Activated CD4-positive, alpha-beta T cell treated with anti-CD3 and anti-CD28 coated beads for 1 hour (primary cell): ENCODE results near the gene MED1.
"Not testable (repeated sequence)": the region's sequence is repeated elsewhere in the genome, so short reads cannot be mapped to it uniquely, and the experiment has no call there.

Source experiments
- DNase-seq: peaks from one replicate; pipeline ENCODE4 v3.0.0-alpha.2; 2020

The MED1 gene

DNA sequence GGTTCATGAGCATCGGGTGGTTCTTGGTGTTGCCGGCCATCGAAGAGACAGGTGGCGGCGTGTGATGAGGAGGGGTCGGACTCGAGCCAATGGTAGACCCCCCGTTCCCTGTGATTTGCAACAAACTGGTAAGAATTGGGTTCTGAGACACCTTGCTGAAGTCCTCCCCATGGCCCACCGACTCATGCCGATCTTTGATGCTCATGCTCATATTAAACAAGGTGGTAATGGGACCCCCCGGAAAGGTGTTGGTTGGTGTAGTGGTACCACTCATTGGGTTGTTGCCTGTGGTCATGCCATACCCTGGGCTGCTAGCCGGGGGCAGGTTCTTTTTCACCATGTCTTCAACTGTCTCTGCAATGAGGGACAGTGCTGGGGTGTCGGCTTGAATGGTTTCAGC lies 40.8 kb downstream of the MED1 start:
- no peak for DNase-seq

GRCh38 chr17:39408360-39408759 lies 42.7 kb downstream of the MED1 start:
- no peak for DNase-seq

GRCh38 chr17:39406951-39407350 lies 44.1 kb downstream of the MED1 start:
- DNase-seq: no peak

DNA sequence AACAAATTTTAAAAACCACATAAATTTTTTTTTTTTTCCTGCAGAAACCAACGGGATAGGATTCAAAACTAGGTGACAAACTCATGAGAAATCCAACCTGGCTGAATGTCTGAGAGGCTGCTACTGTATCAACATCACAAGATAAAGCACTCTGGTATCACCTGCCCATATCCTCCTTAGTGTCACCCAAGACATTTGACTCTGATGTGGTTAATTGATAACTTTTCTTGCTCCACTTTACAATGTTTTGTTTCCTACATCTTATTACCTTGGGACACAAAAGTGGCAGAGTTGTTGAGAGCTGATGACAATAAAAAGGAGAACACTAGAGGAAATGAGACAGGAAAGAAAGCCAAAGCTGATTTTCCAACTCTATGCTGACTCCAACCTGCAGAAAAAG lies 45.6 kb downstream of the MED1 start:
- no peak for DNase-seq

DNA sequence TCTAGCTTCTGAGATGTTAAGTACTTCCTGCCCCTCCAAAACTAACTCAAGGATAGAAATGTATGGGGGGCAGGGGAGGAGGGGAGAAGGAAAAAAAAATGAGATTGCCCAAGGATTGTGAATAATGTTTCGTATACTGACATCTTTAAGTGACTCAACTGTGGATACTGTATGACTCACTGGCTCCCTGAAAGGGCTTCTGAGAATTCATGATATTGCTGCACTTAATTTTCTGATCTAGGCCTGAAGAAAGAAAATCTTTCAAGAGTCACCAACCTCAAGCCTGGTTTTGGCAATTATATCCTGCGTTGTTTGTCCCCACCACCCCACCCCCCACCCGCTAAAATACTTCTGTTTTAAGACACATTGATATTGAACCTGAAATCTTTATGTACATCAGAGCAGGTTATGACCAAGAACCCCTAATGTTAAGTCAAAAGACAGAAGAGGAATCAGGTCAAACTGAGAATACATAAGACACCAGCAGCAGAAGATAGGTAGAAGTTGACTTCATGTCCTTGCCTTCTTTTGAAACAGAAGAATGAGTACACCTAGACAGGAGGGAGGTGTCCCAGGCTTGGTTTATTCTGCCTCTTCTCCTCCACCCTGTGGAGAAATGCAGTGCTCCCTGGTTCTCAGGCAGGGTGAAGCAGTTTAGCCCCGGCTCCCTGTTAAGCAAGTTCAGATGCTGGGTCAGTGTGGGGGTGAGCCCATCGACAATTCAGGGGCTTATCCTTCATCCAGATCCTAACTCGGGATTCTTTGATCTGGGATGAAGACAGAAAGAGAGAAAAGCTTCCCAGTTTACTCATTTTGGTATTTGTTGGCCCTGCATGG lies 46.3 kb downstream of the MED1 start:
- DNase-seq: no peak

DNA sequence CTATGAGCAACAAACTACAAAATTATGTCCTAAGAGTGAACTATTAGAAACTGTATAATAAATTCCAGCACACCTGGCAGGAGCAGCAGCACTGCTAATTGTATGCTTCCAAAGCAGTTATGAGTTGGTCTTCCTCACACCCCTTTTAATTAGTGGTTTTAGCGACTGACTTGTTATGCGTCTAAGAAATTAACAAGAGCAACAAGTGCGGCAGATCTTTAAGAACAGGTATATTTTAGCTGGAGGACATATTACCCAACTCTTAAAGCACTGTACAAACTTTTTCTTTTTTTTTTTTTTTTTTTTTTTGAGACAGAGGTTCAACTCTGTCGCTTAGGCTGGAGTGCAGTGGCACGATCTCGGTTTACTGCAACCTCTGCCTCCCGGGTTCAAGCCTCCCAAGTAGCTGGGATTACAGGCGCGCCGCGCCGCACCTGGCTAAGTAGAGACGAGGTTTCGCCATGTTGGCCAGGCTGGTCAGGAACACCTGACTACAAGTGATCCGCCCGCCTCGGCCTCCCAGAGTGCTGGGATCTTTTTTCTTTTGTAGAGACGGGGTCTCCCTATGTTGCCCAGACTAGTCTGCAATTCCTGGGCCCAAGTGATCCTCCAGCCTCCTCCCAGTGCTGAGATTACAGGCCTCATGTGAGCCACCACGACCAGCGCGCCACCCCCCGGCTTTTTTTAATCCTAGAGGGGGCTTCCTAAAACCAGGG lies 48.0 kb downstream of the MED1 start:
- no peak for DNase-seq

GRCh38 chr17:39402244-39402889 lies 48.7 kb downstream of the MED1 start:
- peak; percentile 73 for DNase-seq

GRCh38 chr17:39401412-39402243 lies 49.4 kb downstream of the MED1 start, which contains the start of gene FBXL20:
Gene FBXL20 (minus strand): TSS chr17:39401626. CDS start chr17:39401402, 224 bp downstream.
- DNase-seq: peak; percentile 89

DNA sequence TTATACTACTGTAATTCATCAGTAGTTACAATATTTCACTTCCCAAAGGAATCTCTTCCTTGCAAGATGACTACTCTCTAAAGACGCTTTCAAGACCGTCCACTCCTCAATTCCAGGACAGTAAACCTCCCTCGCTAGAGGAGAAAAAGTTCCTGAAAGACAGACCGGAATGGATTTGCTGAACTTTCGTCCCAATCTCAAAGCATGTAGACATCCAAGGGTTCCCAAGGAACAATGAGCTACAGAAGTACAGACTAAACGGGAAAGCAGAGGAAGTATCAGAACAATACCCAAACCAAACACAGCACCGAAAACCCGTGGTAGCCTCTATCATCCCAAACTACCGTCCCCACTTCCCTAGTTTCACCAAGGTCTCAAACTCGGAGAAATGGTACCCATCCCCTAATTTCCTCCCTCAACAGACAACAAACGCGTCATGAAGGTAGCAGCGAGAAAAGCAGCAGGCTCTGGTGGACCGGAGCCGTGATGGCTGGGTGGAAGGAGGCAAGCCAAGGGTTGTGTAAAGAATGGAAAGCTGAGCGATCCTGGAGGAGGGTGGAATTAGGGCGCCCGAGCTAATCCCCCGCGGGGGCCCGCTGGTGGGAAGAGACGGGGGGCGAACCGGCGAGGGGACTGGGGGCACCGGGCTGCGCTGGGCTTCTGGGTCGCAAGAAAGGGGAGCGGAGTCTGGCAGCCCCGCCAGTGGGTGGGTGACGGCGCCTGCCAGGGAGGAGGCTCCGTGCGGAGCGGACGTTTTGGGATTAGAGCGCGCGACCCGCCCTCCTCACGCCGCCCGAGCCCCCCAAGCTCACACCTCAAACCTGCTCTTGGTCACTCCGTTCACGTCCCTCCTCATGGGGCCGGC lies 50.3 kb downstream of the MED1 start:
- DNase-seq: no peak

DNA sequence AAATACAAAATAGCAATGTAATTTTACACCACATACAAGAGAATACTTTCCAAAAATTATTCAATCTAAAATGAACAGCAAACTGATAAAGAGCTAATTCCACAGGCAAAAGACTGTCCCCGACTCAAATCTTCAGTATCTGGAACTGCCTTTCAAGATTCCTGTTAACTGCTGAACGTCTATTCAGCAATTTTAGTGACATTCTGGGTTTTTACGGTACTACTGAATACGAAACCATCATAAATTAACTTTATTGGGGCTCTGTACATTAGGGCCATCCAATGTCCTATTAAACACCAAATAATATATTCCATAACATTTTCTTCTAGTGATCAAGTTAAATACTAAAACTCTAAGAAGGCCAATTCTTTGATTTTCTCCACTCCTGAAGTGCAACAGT lies 51.3 kb downstream of the MED1 start:
- DNase-seq: no peak

DNA sequence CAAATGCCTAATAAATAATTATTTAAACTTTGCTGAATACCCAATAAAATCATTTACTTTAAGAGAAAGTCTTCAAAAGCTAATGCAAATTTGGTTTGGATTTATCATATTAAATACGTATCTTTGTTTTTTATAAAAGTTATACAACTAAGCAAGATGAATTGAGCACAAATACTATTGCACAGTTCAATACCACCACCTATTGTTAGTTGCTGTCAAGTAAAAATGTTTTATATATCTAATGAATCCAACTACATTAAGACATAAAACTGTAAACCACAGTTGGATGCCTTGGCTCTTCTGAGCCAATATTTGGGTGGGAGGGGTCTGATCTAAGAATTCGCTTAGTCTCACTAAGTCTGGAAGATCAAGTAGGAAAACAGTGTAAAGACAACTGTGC lies 57.3 kb downstream of the MED1 start:
- DNase-seq: no peak

DNA sequence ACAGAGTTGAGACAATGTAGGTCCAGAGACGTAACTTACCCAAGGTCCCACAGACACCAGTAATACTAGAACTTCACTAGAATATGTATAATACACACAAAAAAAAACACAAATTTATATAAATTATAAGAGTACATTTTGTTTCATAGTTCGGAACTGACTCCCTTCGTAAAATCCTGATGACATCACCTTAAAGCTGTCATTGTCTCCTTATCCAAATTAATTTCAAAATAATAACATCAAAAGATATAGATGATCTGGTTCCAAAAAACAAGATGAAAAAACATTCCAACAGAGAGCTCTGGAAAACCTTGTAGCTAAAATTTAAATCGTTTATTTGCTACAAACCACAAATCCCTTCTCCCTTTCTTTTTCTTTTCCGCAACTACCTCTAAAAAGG lies 59.6 kb downstream of the MED1 start:
- DNase-seq: no peak

DNA sequence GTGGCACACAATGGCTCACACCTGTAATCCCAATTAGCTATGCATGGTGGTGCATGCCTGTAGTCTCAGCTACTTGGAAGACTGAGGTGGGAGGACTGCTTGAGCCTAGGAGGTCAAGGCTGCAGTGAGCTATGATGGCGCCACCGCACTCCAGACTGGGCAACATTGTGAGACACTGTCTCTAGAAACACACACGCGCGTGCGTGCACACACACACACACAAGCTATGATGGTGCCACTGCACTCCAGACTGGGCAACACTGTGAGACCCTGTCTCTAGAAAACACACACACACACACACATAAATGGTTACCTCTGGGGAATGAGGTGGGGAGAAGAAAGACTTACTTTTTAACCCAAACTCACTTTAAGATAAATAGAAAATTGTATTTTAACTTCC lies 66.0 kb downstream of the MED1 start:
- no peak for DNase-seq

- no peak for DNase-seq
These were observed 70.9 kb downstream of the MED1 start for GRCh38 chr17:39380144-39380543.

DNA sequence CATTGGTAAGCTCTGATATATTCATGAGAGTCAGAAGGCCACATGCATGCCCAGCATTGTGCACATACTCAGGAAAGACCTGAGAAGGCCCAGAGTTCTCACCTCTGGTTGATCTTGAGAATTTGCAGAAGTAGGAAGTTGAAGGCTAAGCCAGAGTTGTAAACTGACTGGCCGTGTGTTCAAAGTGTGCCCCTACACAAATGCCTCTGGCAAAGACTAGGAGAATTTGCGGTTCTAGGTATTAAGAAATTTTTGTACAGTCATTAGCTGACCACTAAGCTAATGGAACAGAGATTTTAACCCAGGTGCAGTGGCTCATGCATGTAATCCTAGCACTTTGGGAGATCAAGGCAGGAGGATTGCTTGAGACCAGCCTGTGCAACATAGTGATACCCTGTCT lies 74.6 kb downstream of the MED1 start:
- no peak for DNase-seq

DNA sequence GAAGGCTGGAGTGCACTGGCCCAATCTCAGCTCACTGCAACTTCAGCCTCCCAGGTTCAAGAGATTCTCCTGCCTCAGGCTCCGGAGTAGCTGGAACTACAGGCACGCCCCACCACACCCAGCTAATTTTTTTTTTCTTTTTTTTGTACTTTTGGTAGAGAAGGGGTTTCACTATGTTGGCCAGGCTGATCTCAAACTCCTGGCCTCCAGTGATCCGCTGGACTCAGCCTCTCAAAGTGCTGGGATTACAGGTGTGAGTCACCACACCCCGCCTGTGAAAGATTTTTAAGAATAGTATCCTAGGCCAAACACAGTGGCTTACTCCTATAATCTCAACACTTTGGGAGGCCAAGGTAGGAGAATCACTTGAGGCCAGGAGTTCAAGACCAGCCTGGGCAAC lies 83.3 kb downstream of the MED1 start:
- not testable (repeated sequence) for DNase-seq

DNA sequence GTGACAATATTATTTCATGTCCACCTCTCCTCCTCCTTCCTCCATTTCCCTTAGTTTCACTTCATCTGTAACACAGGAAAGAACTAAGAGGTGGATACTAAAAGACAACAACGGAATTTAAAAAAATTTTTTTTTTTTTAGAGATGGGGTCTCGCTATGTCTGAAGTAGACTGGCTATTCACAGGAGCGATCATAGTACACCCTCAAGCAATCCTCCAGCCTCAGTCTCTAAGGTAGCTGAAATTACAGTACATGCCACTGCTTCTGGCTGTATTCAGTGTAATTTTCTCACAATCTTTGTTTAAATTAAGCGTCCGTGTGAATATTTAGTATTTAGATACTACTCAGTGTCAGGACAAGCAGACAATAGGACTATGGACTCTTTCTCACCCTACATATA lies 85.2 kb downstream of the MED1 start:
- no peak for DNase-seq

DNA sequence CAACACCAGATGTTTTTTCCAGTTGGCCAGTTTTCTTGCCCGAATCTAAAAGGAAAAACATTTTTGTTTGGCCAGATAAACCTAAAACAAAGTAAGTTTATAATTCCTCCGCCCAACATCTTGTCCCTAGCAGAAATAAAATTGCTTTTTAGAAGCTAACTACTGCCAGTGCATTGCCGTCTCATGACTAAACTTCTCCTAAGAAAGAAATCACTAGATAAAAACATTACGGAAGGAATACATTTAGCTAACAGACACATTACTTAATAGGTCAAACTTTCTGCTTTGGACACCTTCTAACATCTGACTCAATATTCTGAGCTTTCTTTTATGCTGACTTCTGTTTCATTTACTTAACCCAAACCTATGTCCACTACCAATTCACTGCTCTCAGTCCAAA lies 85.8 kb downstream of the MED1 start:
- no peak for DNase-seq

DNA sequence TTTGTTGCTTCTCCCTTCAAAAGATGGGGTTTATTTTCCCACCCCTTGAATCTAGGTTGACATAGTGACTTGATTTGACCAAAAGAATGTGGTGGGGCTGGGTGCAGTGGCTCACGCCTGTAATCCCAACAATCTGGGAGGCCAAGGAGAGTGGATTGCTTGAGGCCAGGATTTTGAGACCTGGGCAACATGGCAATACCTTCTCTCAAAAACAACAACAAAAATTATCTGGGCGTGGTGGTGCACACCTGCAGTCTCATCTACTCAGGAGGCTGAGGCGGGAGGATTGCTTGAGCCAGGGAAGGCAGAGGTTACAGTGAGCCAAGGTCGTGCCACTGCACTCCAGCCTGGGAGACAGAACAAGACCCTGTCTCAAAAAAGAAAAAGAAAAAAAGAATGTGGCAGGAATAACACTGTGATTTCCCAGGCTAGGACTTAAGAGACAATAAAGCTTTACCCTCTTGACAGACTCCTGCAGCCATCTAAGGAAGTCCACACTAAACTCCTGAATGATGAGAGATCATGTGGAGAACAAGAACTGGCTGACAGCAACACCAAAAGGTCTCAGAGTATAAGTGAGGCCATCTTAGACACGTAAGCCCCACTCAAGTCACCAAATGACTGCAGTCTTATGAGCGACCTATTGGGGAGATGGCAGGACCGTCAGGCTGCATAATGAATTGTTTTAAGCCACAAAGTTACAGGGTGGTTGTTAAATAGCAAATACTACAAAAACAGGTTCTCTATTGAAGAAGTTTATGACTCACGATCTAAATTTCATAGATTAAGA lies 86.6 kb downstream of the MED1 start:
- no peak for DNase-seq

GRCh38 chr17:39361064-39361463 lies 90.0 kb downstream of the MED1 start:
- no peak for DNase-seq

GRCh38 chr17:39360537-39360936 lies 90.5 kb downstream of the MED1 start:
- no peak for DNase-seq
